Mesothelial cell of epicardium (in vitro differentiated cells): ENCODE results near the gene ANAPC10. TPM values are rescaled to one million over a fixed set of nuclear protein-coding genes. Genes with fewer than 3 reads are reported as not detected.

Source experiments
- DNase-seq, 2 experiments: peaks; one replicate each; pipeline ENCODE4 v3.0.0; 2021; ENCODE audit warnings: low spot score in 2 of 2; ENCODE audit not compliant: unreplicated experiment in 2 of 2
- H3K27ac Mint-ChIP-seq: 2 replicates; pipeline ENCODE4 v1.8.0; 2021; ENCODE audit warnings: mixed read lengths
- H3K27me3 Mint-ChIP-seq: 2 replicates; pipeline ENCODE4 v1.8.0; 2021; ENCODE audit warnings: low read depth, mixed read lengths
- H3K36me3 Mint-ChIP-seq: 2 replicates; pipeline ENCODE4 v1.8.0; 2021; ENCODE audit warnings: mixed read lengths
- H3K4me1 Mint-ChIP-seq: 2 replicates; pipeline ENCODE4 v1.8.0; 2021; ENCODE audit warnings: mixed read lengths
- H3K4me3 Mint-ChIP-seq: 2 replicates; pipeline ENCODE4 v1.8.0; 2021; ENCODE audit warnings: mild to moderate bottlenecking, moderate library complexity, mixed read lengths
- H3K9me3 Mint-ChIP-seq: 2 replicates; pipeline ENCODE4 v1.8.0; 2021; ENCODE audit warnings: mixed read lengths
- CTCF ChIP-seq: fragments of 200-600 bp; sonication (generic); IDR thresholded peaks from one replicate; pipeline ENCODE4 v1.5.0; 2021; ENCODE audit warnings: antibody characterized with exemption; ENCODE audit not compliant: unreplicated experiment
- total RNA-seq: library from RNA; stranded (reverse); gene quantifications from 3 replicates; pipeline ENCODE4 v1.2.1, GENCODE V29; 2021

ANAPC10 gene
- total RNA-seq, 1 donor from 2014 or later = 24.2 TPM

GRCh38 chr4:145044341-145044740 lies 53.7 kb downstream of the ANAPC10 start:
- no peaks in the 10 kb centered on the region for H3K27me3 Mint-ChIP-seq
- no peak for DNase-seq
- peaks cover 1% of the 10 kb centered on the region for H3K4me1 Mint-ChIP-seq
- H3K36me3 Mint-ChIP-seq = no peaks in the 10 kb centered on the region
- H3K4me3 Mint-ChIP-seq = no peak overlapping the region
- no peaks in the 10 kb centered on the region for H3K9me3 Mint-ChIP-seq
- TF ChIP-seq CTCF = no peak
- H3K27ac Mint-ChIP-seq = no peak overlapping the region

GRCh38 chr4:145043306-145043705 lies 54.7 kb downstream of the ANAPC10 start:
- no peaks in the 10 kb centered on the region for H3K27me3 Mint-ChIP-seq
- TF ChIP-seq CTCF = no peak
- DNase-seq = no peak
- H3K36me3 Mint-ChIP-seq = no peaks in the 10 kb centered on the region
- peaks cover 1% of the 10 kb centered on the region for H3K4me1 Mint-ChIP-seq
- no peak overlapping the region for H3K27ac Mint-ChIP-seq
- no peak overlapping the region for H3K4me3 Mint-ChIP-seq
- H3K9me3 Mint-ChIP-seq = no peaks in the 10 kb centered on the region

GRCh38 chr4:145042601-145043285 lies 55.3 kb downstream of the ANAPC10 start:
- no peaks in the 10 kb centered on the region for H3K27me3 Mint-ChIP-seq
- no peak for DNase-seq
- no peak overlapping the region for H3K4me3 Mint-ChIP-seq
- H3K4me1 Mint-ChIP-seq = peaks cover 1% of the 10 kb centered on the region
- no peaks in the 10 kb centered on the region for H3K9me3 Mint-ChIP-seq
- no peaks in the 10 kb centered on the region for H3K36me3 Mint-ChIP-seq
- no peak overlapping the region for H3K27ac Mint-ChIP-seq
- no peak for TF ChIP-seq CTCF

- no peak for TF ChIP-seq CTCF
- no peak for DNase-seq
- H3K9me3 Mint-ChIP-seq = no peaks in the 10 kb centered on the region
- H3K27ac Mint-ChIP-seq = no peak overlapping the region
- no peaks in the 10 kb centered on the region for H3K4me1 Mint-ChIP-seq
- no peaks in the 10 kb centered on the region for H3K27me3 Mint-ChIP-seq
- H3K4me3 Mint-ChIP-seq = no peak overlapping the region
- H3K36me3 Mint-ChIP-seq = no peaks in the 10 kb centered on the region
Observed at GRCh38 chr4:145041378-145041777, 56.6 kb downstream of the ANAPC10 start.

- no peak for TF ChIP-seq CTCF
- Mint-ChIP-seq H3K9me3 (peaks cover 14% of the 10 kb centered on the region), H3K36me3 (peaks cover 39% of the 10 kb centered on the region), H3K4me3 (no peak overlapping the region), H3K4me1 (no peaks in the 10 kb centered on the region), H3K27ac (no peak overlapping the region), H3K27me3 (no peaks in the 10 kb centered on the region)
- DNase-seq = no peak
Observed at GRCh38 chr4:145035494-145036136, 62.4 kb downstream of the ANAPC10 start.
